Measurements from ENCODE around the gene ENTR1. TPM values are rescaled to one million over a fixed set of nuclear protein-coding genes. Genes with fewer than 3 reads are reported as not detected.

ENTR1 gene
- total RNA-seq, 1 donor from 2014 or later: 101 TPM

DNA sequence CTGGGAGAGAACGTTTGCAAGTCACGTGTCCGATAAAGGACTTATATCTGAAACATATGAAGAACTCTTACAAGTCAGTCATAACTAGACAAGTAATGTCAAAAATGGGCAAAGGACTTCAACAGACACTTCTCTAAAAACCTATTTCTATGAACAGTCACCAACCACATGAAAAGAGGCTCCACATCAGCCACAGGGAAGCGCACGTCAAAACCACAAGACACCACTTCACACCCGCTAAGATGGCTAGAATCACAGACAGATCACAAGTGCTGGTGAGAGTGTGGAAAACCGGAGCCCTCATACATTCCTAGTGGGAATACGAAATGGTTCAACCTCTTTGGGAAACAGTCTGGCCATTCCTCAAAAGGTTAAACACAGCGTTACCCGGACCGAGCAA is 25.4 kb downstream of the ENTR1 start:
- intact Hi-C loops (cut with micrococcal nuclease): no loop called here
- ChIA-PET POLR2A (no interaction called here), CTCF (no interaction called here)
- Mint-ChIP-seq H3K27me3 (no peaks in the 10 kb centered on the region), H3K27ac (no peak overlapping the region), H3K36me3 (ENCODE audit: low read depth) (peaks cover 76% of the 10 kb centered on the region), H3K4me3 (no peak overlapping the region), H3K9me3 (no peaks in the 10 kb centered on the region), H3K4me1 (no peaks in the 10 kb centered on the region)
- TF ChIP-seq, protein P1, sequence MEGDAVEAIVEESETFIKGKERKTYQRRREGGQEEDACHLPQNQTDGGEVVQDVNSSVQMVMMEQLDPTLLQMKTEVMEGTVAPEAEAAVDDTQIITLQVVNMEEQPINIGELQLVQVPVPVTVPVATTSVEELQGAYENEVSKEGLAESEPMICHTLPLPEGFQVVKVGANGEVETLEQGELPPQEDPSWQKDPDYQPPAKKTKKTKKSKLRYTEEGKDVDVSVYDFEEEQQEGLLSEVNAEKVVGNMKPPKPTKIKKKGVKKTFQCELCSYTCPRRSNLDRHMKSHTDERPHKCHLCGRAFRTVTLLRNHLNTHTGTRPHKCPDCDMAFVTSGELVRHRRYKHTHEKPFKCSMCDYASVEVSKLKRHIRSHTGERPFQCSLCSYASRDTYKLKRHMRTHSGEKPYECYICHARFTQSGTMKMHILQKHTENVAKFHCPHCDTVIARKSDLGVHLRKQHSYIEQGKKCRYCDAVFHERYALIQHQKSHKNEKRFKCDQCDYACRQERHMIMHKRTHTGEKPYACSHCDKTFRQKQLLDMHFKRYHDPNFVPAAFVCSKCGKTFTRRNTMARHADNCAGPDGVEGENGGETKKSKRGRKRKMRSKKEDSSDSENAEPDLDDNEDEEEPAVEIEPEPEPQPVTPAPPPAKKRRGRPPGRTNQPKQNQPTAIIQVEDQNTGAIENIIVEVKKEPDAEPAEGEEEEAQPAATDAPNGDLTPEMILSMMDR (IDR thresholded peaks at IDR 0.05): no peak
- ATAC-seq (ENCODE audit: low read depth) (no peak), DNase-seq (no peak)

DNA sequence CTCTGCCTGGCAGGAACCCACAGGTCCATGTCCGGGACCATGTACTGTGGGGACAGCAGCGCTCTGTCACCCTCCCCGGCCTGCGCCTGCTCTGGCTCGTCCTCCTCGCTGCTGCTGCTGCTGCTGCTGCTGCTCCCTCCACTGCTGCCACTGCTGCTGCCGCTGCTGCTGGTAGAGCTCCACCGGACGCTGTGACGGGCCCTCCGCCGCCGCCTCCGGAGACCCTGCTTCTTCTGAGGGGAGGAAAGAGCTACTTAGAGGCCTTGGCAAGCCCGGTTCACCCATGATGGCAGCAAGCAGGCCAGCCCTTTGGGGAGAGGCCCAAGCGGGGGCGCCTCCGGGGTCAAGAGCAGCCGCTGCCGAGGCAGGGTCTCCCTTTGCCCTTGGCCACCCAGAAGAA is 27.0 kb downstream of the ENTR1 start:
- H3K36me3 Mint-ChIP-seq (ENCODE audit: low read depth): peaks cover 68% of the 10 kb centered on the region
- no peaks in the 10 kb centered on the region for H3K27me3 Mint-ChIP-seq
- POLR2A ChIA-PET: interaction anchor here (1.0 kb wide), 1 partner anchor 20 kb away, joined by 4 read pairs; no protein-coding TSS in a partner anchor
- DNase-seq (no peak), ATAC-seq (ENCODE audit: low read depth) (no peak)
- intact Hi-C loops (cut with micrococcal nuclease): no loop called here
- no peak overlapping the region for H3K4me3 Mint-ChIP-seq
- no peak overlapping the region for H3K27ac Mint-ChIP-seq
- H3K4me1 Mint-ChIP-seq: no peaks in the 10 kb centered on the region
- TF ChIP-seq, protein P1 (IDR thresholded peaks at IDR 0.05): no peak
- CTCF ChIA-PET: no interaction called here
- no peaks in the 10 kb centered on the region for H3K9me3 Mint-ChIP-seq

GRCh38 chr9:136381966-136382513 is 28.4 kb downstream of the ENTR1 start:
- Mint-ChIP-seq H3K36me3 (ENCODE audit: low read depth) (peaks cover 56% of the 10 kb centered on the region), H3K4me3 (no peak overlapping the region), H3K27me3 (no peaks in the 10 kb centered on the region), H3K9me3 (no peaks in the 10 kb centered on the region), H3K27ac (no peak overlapping the region), H3K4me1 (no peaks in the 10 kb centered on the region)
- intact Hi-C loops (cut with micrococcal nuclease): no loop called here
- TF ChIP-seq, protein P1 (IDR thresholded peaks at IDR 0.05): no peak
- POLR2A ChIA-PET: interaction anchor here (1.1 to 1.2 kb wide), 2 partner anchors 19 to 28 kb away, joined by 3 to 5 read pairs; partner anchors contain the start of gene DNLZ
- DNase-seq (no peak), ATAC-seq (ENCODE audit: low read depth) (no peak)
- CTCF ChIA-PET: no interaction called here

GRCh38 chr9:136381311-136381710 is 29.1 kb downstream of the ENTR1 start:
- no peaks in the 10 kb centered on the region for H3K4me1 Mint-ChIP-seq
- POLR2A ChIA-PET: interaction anchor here (0.5 to 1.2 kb wide), 2 partner anchors 17 to 18 kb away, joined by 3 to 5 read pairs; partner anchors contain the start of gene DNLZ
- no peaks in the 10 kb centered on the region for H3K27me3 Mint-ChIP-seq
- no peak overlapping the region for H3K27ac Mint-ChIP-seq
- CTCF ChIA-PET: interaction anchor here (0.6 to 1.1 kb wide), 2 partner anchors 8 to 125 kb away, joined by 3 read pairs; no protein-coding TSS in a partner anchor
- peaks cover 52% of the 10 kb centered on the region for H3K36me3 Mint-ChIP-seq (ENCODE audit: low read depth)
- H3K9me3 Mint-ChIP-seq: no peaks in the 10 kb centered on the region
- no peak overlapping the region for H3K4me3 Mint-ChIP-seq
- intact Hi-C loops (cut with micrococcal nuclease): no loop called here
- DNase-seq (no peak), ATAC-seq (ENCODE audit: low read depth) (no peak)
- TF ChIP-seq, protein P1 (IDR thresholded peaks at IDR 0.05): no peak

DNA sequence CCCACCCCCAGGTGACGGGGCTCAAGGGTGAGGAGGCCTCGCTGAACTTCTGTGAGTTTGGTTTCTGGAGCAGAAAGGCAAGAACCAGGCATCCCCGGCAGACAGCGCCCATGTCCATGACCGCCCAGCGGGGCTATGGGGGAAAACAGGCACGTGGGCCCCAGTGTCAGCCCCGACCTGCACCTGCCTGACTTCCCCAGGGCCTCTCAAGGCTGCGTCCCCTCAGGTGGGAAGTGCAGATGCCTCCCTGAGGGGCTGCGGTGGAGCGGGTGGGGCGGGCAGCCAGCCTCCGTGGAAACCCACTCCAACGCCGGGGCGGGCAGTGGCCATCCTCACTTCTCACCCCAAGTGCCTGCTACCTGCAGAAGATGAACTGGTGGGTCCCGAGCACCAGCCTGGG is 30.0 kb downstream of the ENTR1 start:
- no peaks in the 10 kb centered on the region for H3K4me1 Mint-ChIP-seq
- no peak overlapping the region for H3K4me3 Mint-ChIP-seq
- ATAC-seq (ENCODE audit: low read depth) (no peak), DNase-seq (no peak)
- peaks cover 46% of the 10 kb centered on the region for H3K36me3 Mint-ChIP-seq (ENCODE audit: low read depth)
- TF ChIP-seq, protein P1 (IDR thresholded peaks at IDR 0.05): no peak
- intact Hi-C loops (cut with micrococcal nuclease): no loop called here
- H3K9me3 Mint-ChIP-seq: no peaks in the 10 kb centered on the region
- no peak overlapping the region for H3K27ac Mint-ChIP-seq
- H3K27me3 Mint-ChIP-seq: no peaks in the 10 kb centered on the region
- ChIA-PET CTCF (interaction anchor here (1.1 kb wide), 1 partner anchor 9 kb away, joined by 3 read pairs; no protein-coding TSS in a partner anchor), POLR2A (no interaction called here)

Data from activated B cell treated with CpG ODN at 0.5 μM for 24 hours (primary cell).